GM12891 (cell line): ENCODE measurements around the gene WIPI1.
A peak's percentile ranks its signal among the peaks of the same experiment; 100 is the strongest.

Experiments used
- PAX5 ChIP-seq: IDR thresholded peaks from 2 replicates; pipeline ENCODE4 v1.6.1; 2011; ENCODE audit warnings: low read length, moderate library complexity, mild to moderate bottlenecking; ENCODE audit not compliant: insufficient read depth, severe bottlenecking
- POLR2A ChIP-seq: IDR thresholded peaks from 2 replicates; pipeline ENCODE4 v1.6.1; 2011; ENCODE audit warnings: low read depth, low read length, control low read depth
- POLR2AphosphoS5 ChIP-seq: IDR thresholded peaks from 2 replicates; pipeline ENCODE4 v1.6.1; 2011; ENCODE audit warnings: low read depth, low read length, control low read depth
- POU2F2 ChIP-seq: IDR thresholded peaks from 2 replicates; pipeline ENCODE4 v1.6.1; 2011; ENCODE audit warnings: low read depth, mild to moderate bottlenecking, control low read depth, low read length, moderate library complexity
- SPI1 ChIP-seq: IDR thresholded peaks from 2 replicates; pipeline ENCODE4 v1.6.1; 2011; ENCODE audit warnings: low read depth, low read length, control low read depth
- TAF1 ChIP-seq: IDR thresholded peaks from 2 replicates; pipeline ENCODE4 v1.6.1; 2011; ENCODE audit warnings: low read depth, low read length, control low read depth

GRCh38 chr17:68462381-68463210 lies 5.3 kb upstream of the WIPI1 start:
- TF ChIP-seq POLR2AphosphoS5 (no peak), POLR2A (no peak), TAF1 (no peak), PAX5 (no peak), SPI1 (no peak), POU2F2 (0 out of 2 replicates have a peak, but pooled peaks have one; percentile 43)
